NCI-H2196 treated with DMSO at 0.1 percent for 48 hours (cell line): ENCODE results near the gene PCSK6.
"Not testable (repeated sequence)": the region's sequence is repeated elsewhere in the genome, so short reads cannot be mapped to it uniquely, and the experiment has no call there.

Source experiments
- DNase-seq: peaks from one replicate; lab custom pipeline; 2025; ENCODE audit not compliant: unreplicated experiment; lab: John Stamatoyannopoulos, UW

The PCSK6 gene

DNA sequence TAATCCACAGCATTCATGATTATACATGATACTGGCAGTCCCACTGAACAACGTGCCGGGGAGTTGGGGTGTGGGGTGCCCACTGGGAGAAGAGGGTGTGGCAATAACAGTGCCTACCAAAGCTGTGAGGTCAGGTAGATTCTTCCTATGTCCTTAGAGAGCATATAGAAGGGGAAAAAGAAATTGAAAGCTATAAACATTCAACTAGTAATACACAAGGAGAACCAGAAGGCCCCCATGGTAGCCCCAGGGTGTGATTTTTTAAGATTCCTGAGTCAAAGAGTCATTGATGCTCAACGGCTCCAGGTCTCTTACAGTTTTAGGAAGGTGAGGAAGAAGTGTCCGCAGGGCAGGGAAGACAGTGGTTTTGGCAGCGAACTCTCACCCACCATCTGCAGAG, 25.8 kb downstream of the PCSK6 start:
- DNase-seq: not testable (repeated sequence)

DNA sequence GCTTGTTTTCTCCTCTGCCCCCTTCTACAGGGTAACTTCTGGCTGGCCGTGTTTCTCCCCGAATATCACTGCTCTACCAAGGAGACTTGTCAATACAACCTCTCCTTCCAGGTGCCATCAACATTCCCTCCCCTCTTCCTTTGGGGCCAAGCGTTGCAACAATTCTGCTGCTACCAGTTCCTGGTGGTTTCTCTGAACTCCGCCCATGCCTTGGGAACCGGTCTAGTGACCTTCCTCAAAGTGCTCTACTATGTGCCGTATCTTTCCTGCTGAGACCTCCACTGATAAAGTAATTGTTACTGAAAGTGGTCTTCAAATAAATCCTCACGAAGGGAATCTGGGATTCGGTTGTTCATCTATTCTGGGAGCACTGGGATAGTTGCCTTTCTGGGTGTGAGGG, 26.2 kb downstream of the PCSK6 start:
- DNase-seq: no peak

DNA sequence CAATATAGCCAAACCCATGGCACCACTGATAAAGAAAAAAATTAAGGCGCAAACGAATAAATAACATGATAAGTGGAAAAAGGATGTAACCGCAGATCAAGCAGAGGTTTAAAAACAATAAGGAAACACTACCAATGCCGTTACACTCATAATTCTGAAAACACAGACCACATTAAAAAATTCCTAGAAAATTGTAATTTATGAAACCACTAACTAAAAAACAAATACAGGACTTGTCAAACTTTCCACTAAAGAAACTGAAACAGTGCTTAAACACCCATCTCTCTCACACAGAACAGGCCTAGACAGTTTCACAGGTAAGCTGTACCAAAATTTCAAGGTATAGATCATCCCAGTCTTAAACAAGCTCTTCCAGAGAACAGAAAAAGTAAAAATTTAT, 28.4 kb downstream of the PCSK6 start:
- DNase-seq: no peak

DNA sequence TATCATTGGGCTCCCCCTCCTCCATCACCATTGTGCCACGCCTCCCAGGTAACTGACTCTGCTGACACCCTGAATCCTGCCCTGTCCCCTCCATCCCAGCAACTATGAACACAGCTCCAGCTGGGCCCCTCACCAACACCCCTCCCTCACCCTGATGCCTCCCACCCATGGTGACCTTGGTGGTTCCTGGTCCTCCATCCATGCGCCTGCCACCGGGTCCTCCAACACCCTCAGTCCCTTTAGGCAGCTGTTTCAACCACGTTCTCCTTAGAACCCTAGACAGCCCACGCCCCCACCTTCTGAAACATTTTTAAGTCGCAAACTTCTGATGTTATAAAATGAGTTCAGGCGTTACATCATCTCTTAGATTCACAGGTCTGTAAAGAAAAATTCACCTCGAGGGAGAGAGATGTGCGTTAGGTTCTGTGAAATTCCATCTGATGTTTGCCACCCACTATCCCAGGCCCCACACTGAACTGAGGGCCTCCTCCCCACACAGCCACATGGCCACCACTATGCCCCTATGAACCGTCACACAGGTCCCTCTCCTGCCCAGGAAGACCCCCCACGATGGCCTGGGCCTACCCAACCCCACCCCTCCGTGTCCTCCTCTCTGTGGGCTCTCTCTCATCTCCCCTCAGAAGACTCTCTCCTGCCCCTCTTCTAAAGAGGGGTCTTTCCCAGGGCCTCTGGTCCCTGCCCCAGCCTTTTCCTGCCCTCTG, 29.8 kb downstream of the PCSK6 start:
- no peak for DNase-seq

DNA sequence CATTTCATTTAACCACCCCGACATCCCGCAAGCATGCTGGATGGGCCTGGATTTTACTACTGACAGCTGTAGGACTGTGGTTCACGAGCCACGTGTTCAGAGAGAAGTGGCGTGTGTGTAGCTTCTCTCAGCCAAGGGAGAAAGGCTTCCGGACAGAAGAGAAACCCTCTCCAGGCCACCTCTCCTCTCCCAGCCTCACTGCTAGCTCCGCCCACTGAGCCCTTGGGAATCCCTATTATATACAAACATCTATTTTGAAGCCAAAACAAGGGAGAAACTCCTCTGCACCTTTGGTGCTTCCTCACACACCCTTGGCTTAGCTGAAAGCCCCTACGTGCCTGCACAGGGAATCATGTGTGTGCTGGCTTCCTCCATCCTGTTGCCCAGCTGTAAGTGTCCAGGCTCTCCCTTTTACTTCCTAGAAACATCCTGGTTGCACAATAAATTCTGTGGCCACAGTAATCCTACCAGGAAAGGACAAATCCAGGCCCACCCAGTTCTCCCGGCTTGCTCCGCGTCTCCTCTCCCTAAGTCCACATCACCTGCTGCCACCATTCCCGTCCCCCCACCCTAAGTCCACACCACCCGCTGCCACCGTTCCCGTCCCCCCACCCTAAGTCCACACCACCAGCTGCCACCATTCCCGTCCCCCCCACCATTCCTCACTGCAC, 30.5 kb downstream of the PCSK6 start:
- DNase-seq: no peak

DNA sequence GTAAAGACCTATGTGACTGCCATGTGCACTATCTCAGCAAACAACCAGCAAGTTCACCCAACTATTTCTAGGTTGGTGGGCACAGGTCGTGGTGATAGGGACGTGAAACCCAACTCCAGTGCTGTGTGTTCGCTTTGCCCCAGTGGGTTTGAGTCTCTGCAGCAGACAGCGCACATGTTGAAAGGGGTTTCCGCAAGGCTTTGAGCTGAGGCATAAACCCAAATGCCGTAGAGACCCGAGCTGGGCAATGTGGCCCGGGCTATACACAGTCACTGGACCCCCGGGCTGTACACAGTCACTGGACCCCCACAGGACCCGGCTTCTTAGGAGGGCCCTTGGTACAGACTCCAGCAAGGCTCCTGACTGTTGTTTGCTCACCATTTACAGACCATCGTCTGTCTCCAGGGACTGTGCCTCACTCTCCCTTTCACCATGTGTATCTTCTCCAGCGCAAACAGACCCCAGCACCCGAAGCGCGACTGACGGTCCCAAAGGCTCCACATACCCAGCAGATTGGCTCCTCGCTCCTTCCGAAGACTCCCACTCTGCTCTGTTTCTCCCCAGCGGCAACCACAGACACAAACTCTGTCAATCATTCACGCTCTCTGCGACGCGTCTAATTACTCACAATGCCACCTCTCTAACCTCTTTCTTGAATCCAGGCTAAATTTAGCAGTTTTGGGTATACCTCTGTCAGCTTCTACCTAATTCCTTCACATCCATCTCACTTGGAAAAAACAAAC, 31.2 kb downstream of the PCSK6 start:
- DNase-seq: no peak

DNA sequence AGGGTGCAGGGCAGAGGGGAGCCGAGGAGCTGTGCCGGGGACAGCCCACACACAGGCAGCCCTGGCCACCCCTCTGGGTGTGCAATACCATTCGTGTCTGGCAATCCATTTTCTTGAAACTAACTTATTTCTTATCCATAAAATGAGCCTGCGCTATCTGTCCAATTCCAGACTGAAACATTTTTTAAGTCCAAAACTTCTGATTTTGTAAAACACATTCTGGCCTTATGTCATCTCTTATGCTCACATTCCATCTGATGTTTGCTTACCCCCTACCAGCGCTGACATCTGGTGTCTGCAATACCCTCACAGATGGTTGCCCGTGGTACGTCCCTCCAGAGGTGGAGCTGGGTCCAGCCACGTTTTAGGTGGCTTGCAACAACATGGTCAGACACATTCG, 31.8 kb downstream of the PCSK6 start:
- DNase-seq: no peak

DNA sequence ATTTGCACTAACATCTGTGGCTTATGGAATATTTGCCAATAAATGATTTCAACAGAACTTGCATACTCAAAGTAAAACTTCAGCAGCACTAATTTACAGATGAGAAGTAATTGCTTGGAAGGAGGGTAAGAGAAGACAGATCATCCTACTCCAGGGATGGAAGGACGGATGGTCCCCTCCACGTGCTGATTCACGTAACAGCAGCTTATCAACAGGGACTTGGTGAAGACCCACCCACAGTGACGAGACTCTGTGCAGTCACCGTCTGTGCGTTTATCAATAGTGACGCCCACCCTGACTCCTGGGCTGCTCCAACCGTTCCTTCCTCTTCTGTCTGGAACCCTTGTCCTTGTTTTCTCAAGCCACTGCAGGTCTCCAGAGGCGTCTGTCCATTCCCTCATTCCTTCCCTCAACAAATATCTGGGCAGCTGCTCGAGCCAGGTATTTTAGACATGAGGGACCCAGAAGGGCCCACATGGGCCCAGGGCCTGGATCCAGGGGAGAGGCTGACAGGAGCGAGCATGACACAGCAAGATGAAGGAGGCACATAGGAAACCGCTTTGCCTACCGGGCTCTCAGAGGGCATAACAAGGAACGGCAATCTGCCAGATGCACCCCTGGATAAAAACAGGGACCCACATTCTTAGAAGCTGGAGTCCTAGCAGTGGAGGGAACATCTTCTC, 33.3 kb downstream of the PCSK6 start:
- no peak for DNase-seq

DNA sequence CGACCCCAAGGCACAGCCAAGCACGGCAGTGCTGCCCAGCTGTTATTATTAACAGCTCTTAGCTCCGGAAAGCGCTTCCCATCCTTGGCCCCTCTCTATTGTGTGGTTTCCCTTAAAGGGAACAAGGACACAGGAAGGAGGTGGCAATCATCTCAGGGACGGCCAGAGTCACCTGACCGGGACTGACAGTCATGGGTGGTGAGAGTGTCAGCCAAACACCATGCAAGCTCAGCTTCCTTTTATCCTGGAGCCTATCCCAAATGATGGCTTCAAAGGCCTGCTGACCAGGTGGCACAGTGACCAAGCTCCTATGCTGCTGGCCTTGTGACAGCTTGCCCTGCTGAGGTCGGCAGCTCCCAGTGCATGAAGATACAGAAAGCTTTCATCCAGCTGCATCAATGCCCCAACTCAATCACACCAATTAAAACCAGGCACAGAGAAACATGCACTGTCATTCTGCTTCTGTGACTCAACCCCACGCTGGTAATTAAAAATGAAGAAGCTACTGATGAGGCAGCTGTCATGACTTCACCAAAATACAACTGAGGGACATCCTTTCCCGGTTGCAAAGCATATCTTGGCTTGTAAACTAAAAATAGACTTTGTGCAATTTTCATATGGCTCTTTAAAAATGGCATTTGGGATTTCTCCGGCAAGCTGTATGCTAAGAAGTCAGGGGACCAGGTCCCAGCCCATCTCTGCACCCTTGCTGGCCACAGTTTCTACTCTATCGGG, 34.0 kb downstream of the PCSK6 start:
- DNase-seq: no peak

DNA sequence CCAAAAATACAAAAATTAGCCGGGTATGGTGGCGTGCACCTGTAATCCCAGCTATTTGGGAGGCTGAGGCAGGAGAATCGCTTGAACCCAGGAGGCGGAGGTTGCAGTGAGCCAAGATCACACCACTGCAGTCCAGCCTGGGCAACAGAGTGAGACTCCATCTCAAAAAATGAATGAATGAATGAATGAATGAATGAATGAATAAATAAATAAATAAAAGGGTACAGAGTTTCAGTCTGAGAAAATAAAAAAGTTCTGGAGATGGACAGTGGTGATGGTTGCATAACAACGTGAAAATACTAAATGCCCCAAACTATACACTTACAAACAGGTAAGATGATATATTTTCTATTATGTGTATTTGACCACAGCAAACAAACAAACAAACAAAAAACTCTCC, 34.7 kb downstream of the PCSK6 start:
- DNase-seq: not testable (repeated sequence)

DNA sequence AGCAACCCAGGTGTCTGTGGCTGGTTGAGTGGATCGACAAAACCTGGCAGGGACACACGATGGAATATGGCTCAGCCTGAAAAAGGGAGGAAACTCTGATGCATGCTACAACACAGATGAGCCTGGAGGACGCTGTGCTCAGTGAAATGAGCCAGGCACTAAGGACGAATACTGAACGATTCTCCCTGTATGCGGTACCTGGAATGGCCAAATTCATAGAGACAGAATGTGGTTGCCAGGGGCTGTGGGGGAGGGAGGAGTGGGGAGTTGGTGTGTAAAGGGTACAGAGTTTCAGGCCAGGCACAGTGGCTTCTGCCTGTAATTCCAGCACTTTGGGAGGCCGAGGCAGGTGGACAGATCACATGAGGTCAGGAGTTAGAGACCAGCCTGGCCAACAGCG, 35.1 kb downstream of the PCSK6 start:
- DNase-seq: no peak

DNA sequence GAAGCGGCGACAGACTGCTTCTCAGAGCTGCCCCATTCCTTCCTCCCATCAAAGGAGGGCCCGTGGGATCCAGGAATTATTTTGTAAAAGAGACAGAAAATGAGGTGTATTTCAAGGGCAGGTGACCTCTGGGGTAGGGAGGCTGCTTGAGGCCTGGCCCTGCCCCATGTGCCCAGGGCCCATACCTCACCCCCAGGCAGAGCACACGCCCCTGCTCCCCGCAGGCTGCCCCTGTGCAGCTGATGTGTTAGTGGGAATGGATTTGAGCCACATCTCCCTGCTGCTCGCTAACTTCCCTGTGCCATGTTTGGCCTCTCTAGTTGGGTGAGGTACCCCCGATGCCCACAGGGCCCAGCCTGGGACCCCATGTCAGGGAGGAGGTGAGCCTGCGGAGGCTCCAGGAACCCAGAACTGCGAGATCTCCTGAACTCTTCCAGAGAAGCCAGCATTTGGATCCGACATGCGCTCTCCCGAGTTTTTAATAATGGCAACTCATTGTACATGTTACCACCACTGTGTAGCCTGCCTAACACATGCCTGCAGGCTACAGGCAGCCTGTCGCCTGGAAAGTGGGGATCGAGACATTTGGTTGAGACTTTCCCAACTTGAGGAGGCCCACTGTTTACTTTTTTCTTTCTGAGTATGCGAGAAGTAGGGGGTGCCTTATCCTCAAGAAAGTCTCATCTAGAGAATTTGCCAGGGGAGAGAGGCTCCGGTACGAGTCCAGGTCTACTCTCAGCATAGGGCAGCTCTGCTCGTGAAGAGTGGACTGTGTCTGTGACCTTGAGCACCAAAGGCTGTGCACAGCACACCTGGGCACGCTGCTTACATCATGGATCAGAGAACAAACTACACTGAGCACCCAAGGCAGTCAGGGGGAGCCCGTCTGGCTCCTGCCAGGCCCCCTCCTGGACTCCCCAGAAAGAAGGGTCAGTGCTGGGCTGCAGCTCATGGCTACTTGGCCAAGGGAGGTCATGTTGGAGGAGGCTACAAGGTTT, 36.1 kb downstream of the PCSK6 start:
- no peak for DNase-seq

DNA sequence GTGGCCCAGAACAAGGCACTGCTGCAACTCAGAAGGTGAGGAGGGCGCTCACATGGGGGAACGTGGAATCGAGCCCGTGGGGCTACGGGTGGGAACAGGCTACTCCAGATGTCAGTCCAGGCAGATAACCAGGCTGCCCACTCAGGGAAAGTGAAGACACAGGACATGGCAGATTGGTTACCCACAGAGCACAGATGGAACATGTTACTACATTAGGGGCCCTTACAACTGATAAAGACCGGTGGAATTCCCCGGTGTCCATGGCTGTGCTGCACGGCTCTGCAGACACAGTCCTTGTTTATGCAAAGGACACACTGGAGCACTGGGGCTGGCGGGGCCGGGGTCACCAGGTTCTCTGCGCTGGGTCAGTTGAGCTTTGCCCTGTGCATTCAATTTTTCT, 36.9 kb downstream of the PCSK6 start:
- no peak for DNase-seq

DNA sequence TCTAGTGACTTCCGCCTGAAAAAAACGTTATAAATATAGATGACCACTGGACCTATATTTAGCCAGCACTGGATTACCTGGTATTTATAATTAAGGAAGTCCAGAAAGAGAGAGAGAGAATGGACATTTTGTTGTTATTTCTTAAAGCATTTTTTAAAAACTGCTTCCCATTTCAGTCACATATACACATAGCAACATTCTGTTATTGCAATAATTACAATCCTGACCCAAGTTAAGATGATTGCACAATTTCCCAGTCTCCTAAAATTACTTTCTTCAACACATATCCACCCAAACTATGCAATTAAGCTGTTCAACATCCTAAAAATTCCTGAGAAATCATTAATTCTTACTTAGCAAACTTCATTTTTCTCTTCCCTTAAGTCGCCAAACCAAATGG, 37.7 kb downstream of the PCSK6 start:
- no peak for DNase-seq

DNA sequence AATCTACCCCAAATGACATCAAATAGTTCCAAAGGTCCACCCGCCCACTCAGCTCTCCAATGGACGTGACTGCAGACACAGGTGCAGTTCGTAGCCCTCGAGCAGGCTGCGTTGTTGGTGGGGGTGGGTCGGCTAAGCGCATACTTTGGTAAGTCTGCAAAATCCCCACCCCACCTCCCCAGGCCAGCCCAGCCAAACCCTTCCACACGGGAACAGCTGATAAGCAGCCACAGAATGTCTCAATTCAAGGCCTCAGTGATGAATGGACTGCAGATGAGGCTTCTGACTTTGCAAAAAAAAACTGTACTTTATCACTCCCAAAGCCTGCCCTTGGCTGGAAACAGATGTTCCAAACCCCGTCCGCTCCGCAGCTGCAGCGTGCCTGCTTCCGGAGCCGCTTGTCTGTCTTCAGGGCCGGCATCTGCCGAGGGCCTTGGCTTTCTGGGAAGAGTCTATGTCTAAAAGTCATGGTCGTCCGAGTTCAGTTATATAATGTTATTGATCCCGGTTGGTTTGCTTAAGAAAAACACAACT, 38.2 kb downstream of the PCSK6 start:
- DNase-seq: no peak

DNA sequence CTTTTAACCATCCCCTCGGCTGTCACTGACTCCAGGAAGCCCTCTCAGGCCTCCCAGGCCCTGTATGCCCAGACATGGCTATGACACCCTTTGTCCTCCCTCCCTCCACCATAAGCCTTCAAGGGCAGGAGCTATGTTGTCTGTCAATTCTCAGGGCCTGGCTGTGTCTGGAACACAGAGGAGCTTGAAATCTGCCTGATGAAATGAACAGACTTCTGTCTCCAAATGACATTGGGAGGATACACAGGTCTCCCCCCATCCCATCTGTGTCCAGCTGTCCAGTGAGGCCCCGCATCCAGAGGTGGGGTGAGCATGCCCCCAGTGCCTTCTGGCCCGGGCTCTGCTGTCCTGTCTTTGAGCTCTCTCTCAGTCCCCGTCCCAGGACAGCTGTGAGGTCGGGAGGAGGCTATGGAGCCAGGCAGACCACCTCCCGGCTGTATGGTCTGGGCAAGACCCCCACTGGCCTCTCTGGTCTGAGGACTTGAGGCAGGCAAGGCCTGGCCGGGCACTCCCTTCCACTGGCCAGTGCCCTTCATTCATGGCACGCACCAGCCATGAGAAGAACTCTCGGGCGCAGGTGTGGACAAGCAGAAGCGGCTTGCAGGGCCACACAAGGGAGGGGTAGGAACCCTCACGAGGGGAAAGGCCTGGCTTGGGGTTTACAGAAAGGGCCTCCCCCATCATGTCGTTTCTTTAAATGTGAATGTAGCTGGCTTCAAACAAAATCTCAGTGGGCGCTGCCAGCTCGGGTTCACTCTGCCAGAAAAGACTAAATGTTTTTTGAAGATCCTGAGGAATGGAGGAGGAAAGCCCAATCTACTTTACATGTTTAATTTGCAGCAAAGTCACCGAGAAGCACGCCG, 38.9 kb downstream of the PCSK6 start:
- DNase-seq: no peak

DNA sequence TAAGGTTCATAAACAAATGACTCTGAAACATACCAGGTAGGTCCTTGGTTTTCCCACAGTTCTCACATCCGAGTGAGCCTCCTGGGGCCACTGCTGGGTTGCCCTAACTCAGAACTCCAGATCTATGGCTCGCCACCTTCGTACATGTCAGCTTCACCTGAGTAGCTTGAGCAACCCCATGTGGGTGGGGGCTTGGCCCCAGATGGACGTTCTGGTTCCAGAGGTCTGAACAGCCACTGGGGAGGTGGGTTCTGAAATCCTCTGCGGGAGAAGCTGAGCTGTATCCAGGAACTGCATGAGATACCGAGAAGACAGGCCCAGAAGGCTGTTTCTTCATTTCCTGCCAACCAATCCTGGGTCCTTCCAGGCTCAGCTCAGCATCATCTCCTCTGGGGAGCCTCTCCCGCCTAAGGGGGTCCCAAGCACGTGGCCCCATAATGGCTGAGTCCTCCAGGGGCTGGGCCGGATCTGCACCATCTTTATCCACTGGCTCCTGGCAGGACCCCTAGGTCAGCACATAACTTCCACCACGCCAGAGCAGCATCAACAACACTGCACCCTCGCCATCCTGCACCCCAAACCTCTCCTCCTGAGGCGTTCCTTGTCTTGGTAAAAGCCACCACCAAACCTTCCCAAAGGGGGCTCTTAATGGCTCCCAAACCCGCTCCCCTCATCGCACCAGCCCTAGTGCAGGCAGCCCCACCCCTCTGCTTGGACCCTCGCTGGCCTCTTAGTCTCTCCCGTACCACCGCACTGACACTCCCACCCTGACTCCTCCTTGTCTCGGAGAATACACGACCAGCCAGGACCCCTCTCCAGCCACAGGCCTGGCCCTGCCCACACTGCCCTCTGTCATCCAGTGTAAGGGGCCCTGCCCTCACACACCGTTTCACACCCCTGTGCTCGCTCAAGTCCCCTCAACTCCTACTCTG, 39.8 kb downstream of the PCSK6 start:
- DNase-seq: no peak
